Measurements from ENCODE around the gene ACSL1. TPM values are rescaled to one million over a fixed set of nuclear protein-coding genes. Genes with fewer than 3 reads are reported as not detected.

ACSL1 gene
- total and polyA plus RNA-seq, 2 experiments from 2014 or later: 6.2 to 13.1 TPM

- Histone ChIP-seq H3K27ac (ENCODE audit: low read depth) (no peak overlapping the region), H3K36me3 (ENCODE audit: insufficient read depth) (no peaks in the 10 kb centered on the region), H4K20me1 (replicated peaks; ENCODE audit: insufficient read depth) (no peaks in the 10 kb centered on the region), H3K4me3 (no peak overlapping the region), H3K27me3 (ENCODE audit: insufficient read depth) (no peaks in the 10 kb centered on the region), H2AFZ (no peak overlapping the region), H3F3A (replicated peaks; ENCODE audit: low read depth) (no peaks in the 10 kb centered on the region), H3K79me2 (replicated peaks; ENCODE audit: insufficient read depth) (no peaks in the 10 kb centered on the region), H3K4me2 (no peak overlapping the region), H3K9me2 (ENCODE audit: insufficient read depth) (peaks cover 3% of the 10 kb centered on the region; the same call in 1 of the 2 replicates), H3K4me1 (ENCODE audit: insufficient read depth) (no peaks in the 10 kb centered on the region)
- DNase-seq (ENCODE audit: low spot score) (no peak), ATAC-seq (no peak)
- no peak for TF ChIP-seq JUNB (IDR thresholded peaks at IDR 0.05; ENCODE audit: unreplicated experiment)
- TF ChIP-seq ZNF114 (CRISPR knock-in tag; IDR thresholded peaks at IDR 0.05): no peak
- no peak for TF ChIP-seq ZNF462 (CRISPR knock-in tag; IDR thresholded peaks at IDR 0.05)
- TF ChIP-seq NANOG (IDR thresholded peaks at IDR 0.05; ENCODE audit: borderline replicate concordance): no peak
- no peak for TF ChIP-seq ZNF331 (CRISPR knock-in tag; IDR thresholded peaks at IDR 0.05; ENCODE audit: low read depth)
- no peak for TF ChIP-seq STAT1 (IDR thresholded peaks at IDR 0.05; ENCODE audit: unreplicated experiment)
- TF ChIP-seq CTCF (conservative IDR thresholded peaks at IDR 0.05; ENCODE audit: low read depth in 2 of 2): no peak
- no peak for TF ChIP-seq REST (IDR thresholded peaks at IDR 0.05; ENCODE audit: unreplicated experiment)
- TF ChIP-seq EZH2 (IDR thresholded peaks at IDR 0.05; ENCODE audit: low read depth, unreplicated experiment): no peak
- TF ChIP-seq ETS1 (IDR thresholded peaks at IDR 0.05): no peak
- no peak for TF ChIP-seq CREB1 (CRISPR knock-in tag; IDR thresholded peaks at IDR 0.05; ENCODE audit: low read depth)
- no peak for TF ChIP-seq EZH2phosphoT487 (IDR thresholded peaks at IDR 0.05; ENCODE audit: unreplicated experiment)
- no peak for TF ChIP-seq POLR2AphosphoS5 (IDR thresholded peaks at IDR 0.05; ENCODE audit: low read depth)
- Mint-ChIP-seq H3K36me3 (ENCODE audit: low read depth) (no peaks in the 10 kb centered on the region), H3K4me3 (no peak overlapping the region), H3K4me1 (no peaks in the 10 kb centered on the region), H3K27ac (no peak overlapping the region), H3K27me3 (ENCODE audit: insufficient read depth, low read depth, poor library complexity) (peaks cover 3% of the 10 kb centered on the region), H3K9me3 (no peaks in the 10 kb centered on the region)
Measured at GRCh38 chr4:184850018-184850417, 24.2 kb upstream of the ACSL1 start.

Measured in GM23338 (cell line).